ENCODE data around the gene SERPINB10. TPM values are rescaled to one million over a fixed set of nuclear protein-coding genes. Genes with fewer than 3 reads are reported as not detected.

The SERPINB10 gene
- total and polyA plus RNA-seq, 2 of the 8 experiments (the other 6 are each of a cell fraction or from before 2014, with no cell fraction given), result not detected

DNA sequence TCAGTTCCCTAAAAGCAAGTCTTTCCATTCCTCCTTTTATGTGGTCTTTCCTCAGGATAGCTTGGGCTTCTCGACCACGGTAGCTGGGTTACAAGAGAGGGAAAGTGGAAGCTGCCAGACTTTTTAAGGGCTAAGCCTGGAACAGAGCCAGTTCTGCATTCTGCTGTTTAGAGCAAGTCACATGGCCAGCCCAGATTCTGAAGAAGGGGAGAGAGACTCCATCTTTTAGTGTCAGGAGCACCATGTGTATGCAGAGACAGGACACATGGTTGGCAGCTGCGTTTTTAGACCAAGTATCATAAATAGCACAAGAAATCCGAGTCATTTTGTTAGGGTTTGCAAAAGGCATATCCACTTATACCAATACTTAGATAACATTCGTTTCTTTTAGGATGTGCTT lies 46.1 kb downstream of the SERPINB10 start (continued):
- TF ChIP-seq CHD7 (IDR thresholded peaks at IDR 0.05; ENCODE audit: insufficient replicate concordance, low read length) (no peak), HDAC6 (IDR thresholded peaks at IDR 0.05; ENCODE audit: low read depth, low read length) (no peak), JUN (IDR thresholded peaks at IDR 0.05; ENCODE audit: low read depth, low read length) (no peak), TEAD4 (IDR thresholded peaks at IDR 0.05; ENCODE audit: low read depth, low read length) (no peak), POU5F1 (IDR thresholded peaks at IDR 0.05; ENCODE audit: low read depth, low read length) (no peak), BCL11A (IDR thresholded peaks at IDR 0.05; ENCODE audit: low read depth in 2 of 2, low read length in 2 of 2) (no peak), EZH2 (IDR thresholded peaks at IDR 0.05; ENCODE audit: low read depth, low read length, severe bottlenecking) (no peak), MAX (IDR thresholded peaks at IDR 0.05) (no peak), POLR2AphosphoS5 (IDR thresholded peaks at IDR 0.05; ENCODE audit: low read depth, low read length) (no peak), SIX5 (IDR thresholded peaks at IDR 0.05; ENCODE audit: low read depth, low read length) (no peak), SIRT6 (IDR thresholded peaks at IDR 0.05; ENCODE audit: low read length) (no peak), PHF8 (conservative IDR thresholded peaks at IDR 0.05; ENCODE audit: low read depth, low read length) (no peak)

Measured in H1 (cell line).